HG02623 (cell line): ENCODE measurements around the gene CD19.
A peak's percentile ranks its signal among the peaks of the same experiment; 100 is the strongest.
"Not testable (repeated sequence)": the region's sequence is repeated elsewhere in the genome, so short reads cannot be mapped to it uniquely, and the experiment has no call there.

Experiments used
- ATAC-seq: cut with Tn5 transposase; IDR thresholded peaks from one replicate; pipeline ENCODE4 v1.9.1; 2021; ENCODE audit warnings: moderate library complexity; ENCODE audit not compliant: unreplicated experiment

The CD19 gene

DNA sequence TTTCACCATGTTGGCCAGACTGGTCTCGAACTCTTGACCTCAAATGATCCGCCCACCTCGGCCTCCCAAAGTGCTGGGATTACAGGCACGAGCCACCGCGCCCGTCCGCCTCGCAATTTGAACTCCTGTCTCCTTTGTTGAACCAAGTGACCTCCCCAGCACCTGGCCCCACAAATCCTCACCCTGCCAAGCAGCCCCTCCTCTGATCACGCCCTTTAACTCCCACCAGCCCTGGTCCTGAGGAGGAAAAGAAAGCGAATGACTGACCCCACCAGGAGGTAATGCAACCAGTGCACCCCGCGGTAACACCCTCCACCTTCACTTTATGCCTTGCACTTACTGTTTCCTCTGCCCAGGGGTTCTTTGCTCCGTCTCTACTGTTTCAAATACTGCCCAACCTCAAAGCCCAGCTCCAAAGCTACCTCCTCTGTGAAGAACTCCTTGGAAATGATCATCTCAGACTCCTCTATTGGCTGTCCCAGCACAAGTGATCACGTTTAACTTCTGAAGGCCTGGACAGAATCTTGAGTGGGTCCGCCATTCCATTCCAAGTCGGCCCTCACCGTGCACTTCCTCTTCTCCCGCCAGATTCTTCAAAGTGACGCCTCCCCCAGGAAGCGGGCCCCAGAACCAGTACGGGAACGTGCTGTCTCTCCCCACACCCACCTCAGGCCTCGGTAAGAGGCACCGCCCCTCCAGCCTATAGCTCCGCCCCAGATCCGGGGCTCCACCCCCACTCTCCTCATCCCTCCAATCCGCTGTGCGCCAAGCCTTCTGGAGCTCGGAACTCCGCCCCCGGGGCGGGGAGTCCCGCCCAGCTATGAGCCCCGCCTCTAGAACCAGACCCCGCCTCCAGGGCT lies 4.4 kb downstream of the CD19 start:
- peak; percentile 56 for ATAC-seq

DNA sequence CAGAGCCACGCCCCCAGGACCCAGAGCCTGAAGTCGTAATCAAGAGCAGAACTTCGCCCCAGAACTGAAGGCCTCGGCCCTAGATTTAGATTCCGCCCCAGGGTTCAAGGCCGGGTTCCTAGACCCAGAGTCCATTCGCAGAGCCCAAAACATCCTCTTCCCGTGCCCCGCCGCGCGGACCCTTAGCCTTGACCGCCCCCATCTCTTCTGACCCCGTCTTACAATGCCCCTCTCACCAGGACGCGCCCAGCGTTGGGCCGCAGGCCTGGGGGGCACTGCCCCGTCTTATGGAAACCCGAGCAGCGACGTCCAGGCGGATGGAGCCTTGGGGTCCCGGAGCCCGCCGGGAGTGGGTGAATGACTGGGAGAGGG lies 5.0 kb downstream of the CD19 start:
- ATAC-seq: no peak

DNA sequence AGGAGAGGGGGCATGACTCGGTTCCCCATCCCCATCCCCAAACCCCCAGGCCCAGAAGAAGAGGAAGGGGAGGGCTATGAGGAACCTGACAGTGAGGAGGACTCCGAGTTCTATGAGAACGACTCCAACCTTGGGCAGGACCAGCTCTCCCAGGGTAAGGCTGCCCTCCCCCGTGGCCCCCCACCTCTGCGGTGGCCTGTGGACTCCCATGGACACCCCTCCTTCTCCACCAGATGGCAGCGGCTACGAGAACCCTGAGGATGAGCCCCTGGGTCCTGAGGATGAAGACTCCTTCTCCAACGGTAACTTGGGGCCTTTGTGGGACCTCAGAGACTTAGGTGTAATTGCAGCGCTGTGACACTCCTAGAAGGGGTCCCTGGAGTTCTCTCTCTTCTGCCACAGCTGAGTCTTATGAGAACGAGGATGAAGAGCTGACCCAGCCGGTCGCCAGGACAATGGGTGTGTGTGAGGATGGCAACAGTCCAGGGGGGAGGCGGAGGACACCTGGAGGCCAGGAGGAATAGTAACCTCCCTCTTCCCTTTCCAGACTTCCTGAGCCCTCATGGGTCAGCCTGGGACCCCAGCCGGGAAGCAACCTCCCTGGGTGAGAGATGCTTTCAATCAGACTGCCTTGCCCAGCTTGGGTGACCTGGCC lies 5.6 kb downstream of the CD19 start:
- no peak for ATAC-seq

- ATAC-seq: no peak
Observed at GRCh38 chr16:28938721-28939120, 7.0 kb downstream of the CD19 start.

GRCh38 chr16:28939825-28940224 lies 8.1 kb downstream of the CD19 start:
- not testable (repeated sequence) for ATAC-seq

DNA sequence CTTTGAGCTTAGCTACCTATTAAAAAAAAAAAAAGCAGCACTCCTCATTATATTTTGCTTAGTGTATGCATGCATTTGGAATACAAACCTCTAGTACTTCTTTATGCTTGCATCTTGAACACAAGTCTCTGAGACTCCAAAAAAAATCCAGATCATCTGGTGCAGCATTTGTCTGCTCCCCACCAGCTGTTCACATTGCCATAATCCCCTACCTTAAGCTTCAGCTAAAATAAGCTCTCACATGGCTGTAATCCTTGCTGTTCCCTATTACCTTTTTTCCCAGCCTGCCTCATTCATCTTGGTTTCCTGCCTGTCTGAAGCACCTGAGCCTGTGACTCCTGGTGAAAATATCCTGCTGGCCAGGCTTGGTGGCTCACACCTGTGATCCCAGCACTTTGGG lies 11.5 kb downstream of the CD19 start:
- no peak for ATAC-seq

DNA sequence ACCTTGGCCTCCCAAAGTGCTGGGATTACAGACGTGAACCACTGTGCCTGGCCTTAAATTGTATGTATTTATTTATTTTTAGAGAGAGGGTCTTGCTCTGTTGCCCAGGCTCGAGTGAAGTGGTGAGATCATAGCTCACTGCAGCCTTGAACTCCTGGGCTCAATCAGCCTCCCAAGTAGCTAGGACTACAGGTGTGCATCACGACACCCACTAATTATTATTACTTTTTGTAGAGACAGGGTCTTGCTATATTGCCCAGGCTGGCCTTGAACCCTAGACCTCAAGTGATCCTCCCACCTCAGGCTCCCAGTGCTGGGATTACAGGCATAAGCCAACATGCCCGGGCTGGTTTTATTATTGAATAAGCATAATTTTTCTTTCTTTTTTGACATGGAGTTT lies 14.9 kb downstream of the CD19 start:
- no peak for ATAC-seq

- peak; percentile 91 for ATAC-seq
Observed at GRCh38 chr16:28950648-28951409, 19.1 kb downstream of the CD19 start, which contains the start of gene NFATC2IP. Gene NFATC2IP (plus strand): TSS chr16:28950937. CDS start chr16:28951012, 75 bp downstream.

- no peak for ATAC-seq
Observed at GRCh38 chr16:28951410-28951943, 19.7 kb downstream of the CD19 start.

DNA sequence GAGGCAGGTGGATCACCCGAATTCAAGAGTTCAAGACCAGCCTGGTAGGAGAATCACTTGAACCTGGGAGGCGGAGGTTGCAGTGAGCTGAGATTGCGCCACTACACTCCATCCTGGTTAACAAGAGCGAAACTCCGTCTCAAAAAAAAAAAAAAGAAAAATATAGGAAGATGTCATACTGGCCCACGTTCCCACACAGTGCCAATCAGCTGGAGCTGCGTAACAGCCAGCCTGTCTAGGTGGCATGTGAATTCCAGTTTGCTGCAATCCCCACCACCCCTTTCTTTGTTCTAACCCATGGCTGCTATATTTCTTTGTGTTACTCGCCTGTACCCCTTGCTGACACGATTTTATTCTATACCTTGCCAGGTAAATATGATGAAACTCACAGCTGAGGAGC lies 26.4 kb downstream of the CD19 start:
- no peak for ATAC-seq

- ATAC-seq: no peak
Observed at GRCh38 chr16:28958836-28959235, 27.1 kb downstream of the CD19 start.

- ATAC-seq: no peak
Observed at GRCh38 chr16:28964072-28964471, 32.3 kb downstream of the CD19 start.

DNA sequence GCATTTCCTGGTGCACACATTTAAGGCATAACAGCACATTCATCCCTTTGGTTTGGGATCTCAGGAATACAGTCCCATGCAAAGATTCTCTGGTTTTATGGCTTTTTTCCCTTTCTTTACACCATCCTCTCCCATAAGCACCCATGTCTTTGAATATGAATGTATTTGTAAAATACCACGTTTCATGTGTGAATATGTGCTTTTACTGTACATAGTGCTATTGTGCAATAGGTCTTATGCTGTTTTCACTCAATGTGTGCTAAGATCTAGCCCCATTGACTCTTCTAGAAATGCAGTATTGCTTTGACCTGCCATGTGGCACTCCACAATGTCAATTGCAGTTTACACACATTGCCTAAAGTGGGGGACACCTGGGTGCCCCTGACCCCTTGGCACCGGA lies 32.7 kb downstream of the CD19 start:
- ATAC-seq: no peak

- ATAC-seq: no peak
Observed at GRCh38 chr16:28967156-28967555, 35.4 kb downstream of the CD19 start.

DNA sequence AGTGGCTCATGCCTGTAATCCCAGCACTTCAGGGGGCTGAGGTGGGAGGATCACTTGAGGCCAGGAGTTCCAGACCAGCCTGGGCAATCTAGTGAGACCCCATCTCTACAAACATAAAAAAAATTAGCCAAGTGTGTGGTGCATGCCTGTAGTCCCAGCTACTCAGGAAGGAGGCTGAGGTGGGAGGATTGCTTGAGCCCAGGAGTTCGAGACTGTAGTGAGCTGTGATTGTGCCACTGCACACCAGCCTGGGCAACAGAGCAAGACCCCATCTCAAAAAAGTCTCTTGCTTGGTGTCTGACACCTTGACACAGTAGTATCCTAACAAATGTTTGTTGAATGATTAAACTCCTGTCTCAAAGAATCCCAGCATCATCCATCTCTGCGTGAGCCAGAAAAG lies 37.9 kb downstream of the CD19 start:
- ATAC-seq: not testable (repeated sequence)

DNA sequence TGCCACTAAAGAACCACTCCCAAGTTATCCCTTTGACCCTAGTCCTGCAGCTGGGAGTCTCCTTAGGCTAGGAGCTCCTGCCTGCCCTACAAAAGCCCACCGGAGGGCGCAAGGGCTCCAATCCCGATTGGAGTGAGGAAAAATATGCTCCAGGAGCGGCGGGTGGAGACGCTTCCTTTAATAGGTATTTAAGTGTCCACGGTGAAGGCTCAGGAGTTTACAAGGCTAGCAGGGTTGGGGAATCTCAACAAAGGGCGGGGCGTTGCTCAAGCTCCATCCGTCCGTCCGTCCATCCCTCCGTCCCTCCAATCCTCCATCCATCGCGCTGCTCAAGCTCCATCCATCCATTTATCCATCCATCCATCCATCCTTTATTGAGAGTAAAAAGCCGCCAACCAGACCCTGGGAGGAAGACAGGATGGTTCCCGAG lies 42.3 kb downstream of the CD19 start:
- peak; percentile 12 for ATAC-seq

GRCh38 chr16:28974437-28975157 lies 42.8 kb downstream of the CD19 start, which contains the start of gene SPNS1:
Gene SPNS1 (plus strand): TSS chr16:28974778. CDS start chr16:28975152, 374 bp downstream.
- ATAC-seq: peak; percentile 81

- ATAC-seq: peak; percentile 21
Observed at GRCh38 chr16:28975158-28975599, 43.4 kb downstream of the CD19 start.

DNA sequence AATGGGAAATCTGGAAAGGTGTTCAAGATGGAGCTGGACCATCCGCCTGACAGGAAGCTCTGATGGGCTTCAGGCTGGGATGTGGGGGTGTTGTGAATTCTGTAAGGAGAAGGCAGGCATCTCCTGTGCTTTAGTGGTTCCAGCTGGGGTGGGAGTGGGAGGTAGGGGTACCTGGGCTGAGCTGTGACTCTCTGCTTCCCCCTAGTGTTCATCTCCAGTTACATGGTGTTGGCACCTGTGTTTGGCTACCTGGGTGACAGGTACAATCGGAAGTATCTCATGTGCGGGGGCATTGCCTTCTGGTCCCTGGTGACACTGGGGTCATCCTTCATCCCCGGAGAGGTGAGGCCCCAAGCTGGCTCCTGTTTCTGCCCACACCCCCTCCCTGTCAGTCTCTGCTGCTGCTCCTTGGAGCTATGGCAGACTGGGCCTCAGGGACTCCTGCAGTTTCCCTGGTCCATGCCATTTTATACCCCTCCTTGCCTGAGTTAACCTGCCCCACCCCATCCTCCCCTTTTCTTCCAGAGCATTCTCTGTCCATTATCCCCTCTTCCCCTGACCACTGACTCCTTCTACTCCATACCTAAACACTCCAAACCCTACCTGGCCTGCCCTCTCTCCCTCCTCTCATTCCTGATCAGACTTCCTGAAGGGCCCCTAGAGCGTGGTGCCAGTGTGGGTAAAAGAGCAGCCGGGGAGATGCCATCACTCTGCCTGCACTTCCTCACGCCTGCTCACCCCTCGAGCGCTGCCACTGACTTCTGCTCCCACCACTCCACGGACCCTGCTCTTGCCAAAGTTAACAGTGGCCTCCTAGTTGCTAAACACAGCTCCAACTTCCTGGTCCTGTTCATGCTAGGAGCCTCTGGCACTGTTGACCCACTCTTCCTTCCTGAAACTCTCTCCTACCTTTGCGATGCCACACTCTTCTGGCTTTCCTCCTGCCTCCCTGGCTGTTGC lies 46.2 kb downstream of the CD19 start:
- no peak for ATAC-seq
